ENCODE measurements around the gene TMEM132D.
"Not testable (repeated sequence)": the region's sequence is repeated elsewhere in the genome, so short reads cannot be mapped to it uniquely, and the experiment has no call there.

The TMEM132D gene

DNA sequence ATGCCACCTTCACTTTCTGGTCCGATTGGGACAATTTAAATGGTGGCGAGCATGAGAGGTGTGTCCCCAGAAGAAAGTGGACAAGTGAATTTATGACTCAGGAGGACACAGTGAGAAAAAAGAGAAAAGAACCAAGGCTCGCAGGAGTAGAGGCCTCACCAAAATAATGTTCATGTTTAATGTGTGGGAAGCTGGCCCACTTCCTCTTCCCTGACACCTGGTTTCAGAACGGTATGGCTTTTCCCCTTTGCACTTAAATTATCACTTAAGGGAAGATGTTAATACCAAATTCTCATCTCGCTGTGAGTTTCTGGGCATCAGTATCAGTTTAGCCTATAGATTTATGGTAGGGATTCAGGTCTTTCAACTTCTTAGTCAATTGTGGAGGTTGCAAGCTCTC, 824.1 kb downstream of the TMEM132D start:
- FAIRE-seq = no peak

DNA sequence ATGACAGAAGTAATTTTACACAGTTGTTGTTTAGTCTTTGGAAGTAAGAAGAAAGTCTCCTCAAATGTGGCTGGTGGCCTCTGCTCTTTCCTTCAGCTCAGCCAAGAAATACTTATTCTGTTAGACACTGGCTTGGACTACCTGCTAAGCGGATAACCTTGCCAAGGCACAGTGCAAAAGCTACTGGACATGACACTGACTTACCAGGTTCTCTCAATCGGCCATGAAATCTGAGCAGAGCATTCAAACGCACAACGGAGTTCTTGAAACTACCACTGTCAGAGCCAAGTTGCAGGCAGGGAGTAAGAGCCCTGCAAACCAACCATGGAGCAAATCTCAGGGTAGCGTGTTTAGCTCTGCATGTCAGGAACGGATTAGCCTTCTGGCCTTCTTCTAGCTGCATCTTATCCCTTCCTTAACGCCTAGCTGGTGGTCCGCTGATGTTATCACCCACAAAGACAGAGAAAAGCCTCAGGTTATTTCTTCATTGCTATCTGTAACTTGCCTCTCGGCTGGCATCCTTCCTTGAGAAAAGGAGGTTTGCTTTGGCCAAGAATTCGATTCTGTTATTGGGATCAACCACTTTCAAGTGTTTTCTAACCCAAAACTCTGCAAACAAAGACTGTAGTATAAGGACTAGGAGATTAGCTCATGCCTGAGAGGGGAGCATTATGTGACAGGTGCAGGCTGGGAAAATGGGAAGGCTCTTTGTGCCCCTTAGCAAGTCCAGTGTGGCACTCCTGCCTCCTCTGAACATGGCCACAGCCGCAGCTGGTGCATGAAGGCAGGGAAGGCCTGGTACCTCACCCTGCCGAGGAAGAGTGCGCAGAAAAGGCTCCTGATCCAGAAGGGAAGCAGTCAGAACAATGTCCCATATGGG, 827.1 kb downstream of the TMEM132D start:
- no peak for FAIRE-seq

DNA sequence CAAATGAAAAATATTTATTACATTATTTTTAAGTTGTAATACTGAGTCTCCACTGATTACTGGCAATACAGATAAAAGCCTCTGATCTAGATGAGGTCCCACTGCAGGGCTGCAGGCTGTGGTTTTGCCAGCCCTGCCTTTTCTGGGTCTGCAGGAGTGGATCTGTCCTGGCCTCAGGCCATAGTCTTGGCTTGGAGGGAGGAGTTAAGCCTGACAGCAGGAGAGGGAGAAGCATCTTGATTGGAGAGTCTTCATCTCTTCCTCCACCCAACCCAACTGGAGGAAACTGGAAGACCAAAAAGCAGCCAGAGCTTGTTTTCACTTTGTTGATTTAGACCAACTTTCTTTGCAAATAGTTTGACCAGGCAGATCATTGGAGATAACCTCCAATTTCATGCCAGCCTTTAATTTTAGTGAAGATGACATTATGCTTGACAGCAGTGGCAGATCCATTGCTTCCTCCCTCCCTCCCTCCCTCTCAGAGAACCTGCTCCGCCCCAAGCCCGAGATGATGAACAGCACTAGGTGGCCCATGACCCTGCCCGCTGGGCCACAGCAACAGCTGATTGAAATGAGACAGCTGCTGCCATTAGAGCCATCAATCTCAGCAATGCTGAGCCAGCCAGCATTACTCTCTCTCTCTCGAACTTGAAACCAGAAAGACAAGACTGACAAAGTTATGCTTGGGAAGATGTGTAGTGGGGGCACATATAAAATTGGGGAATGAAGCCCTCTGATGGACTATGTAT, 828.2 kb downstream of the TMEM132D start:
- no peak for FAIRE-seq

DNA sequence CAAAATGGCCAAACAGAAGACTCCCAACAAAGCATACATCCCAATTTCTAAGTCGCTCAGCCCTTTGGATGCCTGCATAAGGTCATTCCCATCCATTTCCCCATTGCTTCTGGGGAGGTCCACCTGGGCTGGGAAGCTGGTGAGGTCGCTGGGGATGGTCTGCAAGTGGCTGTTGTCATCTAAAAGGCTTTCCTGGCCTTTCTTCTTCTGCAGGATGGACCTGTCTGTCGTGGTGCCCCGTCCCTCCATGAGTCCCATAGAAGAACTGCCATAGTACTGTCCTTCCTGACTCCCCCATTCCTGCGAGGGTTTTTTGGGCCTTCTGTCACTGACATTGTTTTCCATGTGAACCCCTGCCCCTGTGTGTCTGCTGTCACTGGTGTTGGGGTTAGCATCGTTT, 829.4 kb downstream of the TMEM132D start:
- no peak for FAIRE-seq

DNA sequence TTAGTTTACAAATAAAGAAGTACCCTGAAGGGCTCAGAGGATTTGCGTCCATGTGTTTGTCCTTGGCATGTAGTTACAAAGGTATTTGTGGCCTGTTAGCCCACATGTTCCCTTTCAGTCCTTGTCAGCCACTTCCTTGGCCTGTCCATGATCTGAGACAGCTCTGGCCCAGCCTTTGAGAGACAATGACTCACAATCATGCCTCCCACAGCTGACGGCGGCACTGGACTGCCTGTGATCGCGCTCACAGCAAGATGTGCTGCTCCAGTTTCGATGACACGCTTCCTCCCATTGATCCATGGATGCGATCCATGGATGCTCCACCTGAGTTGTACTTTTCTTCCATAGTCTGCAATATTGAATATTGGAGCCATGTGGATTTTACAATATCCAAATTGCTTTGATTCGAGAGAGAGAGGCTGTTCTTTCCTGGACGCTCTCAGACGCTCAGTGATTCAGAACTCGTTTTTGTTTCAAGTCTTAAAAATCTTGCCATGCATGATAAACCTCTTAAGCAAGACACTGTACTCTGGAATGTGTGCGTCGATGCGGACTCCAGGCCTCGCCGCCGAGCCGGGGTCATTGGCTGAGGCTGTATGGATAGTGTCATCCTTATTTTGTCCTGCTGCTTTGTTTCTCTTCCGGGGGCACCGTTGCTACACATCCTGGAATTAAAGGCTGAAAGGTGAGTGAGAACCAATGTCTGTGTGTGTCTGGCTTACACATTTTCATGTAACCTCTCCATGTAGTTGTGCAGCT, 830.5 kb downstream of the TMEM132D start:
- FAIRE-seq = no peak

DNA sequence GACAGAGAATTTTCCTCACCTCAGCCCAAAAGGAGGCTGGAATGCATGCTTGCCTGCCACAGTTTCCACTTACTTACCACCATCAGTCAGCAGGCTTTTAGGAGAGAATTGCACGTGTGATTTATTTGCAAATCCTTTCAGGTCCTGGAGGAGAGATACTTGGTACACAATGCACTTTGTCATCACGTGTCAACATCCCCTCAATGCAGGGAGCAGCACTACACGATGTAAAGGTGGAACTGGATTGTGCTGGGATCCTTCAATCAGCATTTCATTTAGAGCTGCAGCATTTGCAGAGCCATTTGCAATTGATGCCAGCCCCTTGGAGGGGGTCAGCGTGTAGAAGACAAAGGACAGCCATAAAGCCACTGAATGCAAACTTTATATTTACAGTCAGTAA, 832.5 kb downstream of the TMEM132D start:
- no peak for FAIRE-seq

DNA sequence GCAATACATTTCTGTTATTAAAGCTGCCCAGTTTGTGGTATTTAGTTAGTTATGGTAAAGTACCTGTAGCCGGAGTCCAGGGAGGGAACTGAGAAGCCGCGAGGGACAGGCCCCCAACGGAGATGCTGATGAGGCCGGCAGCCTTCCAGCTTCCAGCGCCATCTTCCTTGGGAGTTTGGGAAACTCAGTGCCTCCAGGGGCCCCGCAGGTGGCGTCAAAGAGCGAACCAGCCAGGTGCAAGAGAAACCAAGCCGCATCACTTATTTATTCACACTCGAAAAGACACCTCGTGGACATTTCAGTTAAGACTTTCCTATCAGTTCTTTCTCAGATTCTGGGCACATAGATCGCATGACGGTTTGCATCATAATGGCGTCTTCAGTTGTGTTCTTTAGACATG, 833.9 kb downstream of the TMEM132D start:
- FAIRE-seq = no peak

DNA sequence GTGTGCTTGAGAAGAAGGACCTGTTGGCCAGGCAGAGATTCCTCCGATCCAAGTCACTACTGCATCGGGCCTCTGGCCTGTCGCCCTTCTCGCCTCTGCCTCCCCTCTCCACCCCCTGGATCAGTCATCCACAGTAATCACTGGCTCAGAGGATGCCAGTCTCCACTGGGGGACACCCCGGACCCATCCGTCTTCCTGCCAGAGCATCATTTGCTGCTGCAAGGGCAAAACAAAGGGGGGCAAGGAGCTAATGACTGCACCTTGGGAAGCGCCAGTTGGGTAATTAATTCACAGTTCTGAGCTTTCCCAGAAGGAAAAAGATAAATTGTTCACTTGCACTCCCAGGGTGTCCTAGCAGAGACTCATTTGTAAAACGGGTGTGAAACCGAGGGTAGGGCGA, 835.1 kb downstream of the TMEM132D start:
- no peak for FAIRE-seq

DNA sequence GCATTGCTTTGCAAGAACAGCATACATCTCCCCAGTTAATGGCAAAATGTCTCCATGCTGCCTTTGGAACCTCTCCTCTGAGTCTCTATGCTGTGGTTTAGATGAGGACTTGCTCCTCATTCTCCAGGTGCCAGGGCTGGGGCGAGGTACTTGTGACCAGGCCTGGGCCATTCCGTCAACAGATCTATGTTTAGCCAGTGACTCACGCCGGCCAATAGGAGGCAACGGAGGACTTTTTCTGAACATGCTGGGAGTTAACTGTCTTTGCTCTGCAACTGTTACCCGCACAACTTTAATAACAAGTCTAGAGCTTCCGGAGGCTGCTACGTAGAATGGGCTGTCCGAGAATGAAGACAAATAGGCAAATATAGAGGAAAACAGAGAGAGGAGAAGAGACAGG, 836.3 kb downstream of the TMEM132D start:
- no peak for FAIRE-seq

DNA sequence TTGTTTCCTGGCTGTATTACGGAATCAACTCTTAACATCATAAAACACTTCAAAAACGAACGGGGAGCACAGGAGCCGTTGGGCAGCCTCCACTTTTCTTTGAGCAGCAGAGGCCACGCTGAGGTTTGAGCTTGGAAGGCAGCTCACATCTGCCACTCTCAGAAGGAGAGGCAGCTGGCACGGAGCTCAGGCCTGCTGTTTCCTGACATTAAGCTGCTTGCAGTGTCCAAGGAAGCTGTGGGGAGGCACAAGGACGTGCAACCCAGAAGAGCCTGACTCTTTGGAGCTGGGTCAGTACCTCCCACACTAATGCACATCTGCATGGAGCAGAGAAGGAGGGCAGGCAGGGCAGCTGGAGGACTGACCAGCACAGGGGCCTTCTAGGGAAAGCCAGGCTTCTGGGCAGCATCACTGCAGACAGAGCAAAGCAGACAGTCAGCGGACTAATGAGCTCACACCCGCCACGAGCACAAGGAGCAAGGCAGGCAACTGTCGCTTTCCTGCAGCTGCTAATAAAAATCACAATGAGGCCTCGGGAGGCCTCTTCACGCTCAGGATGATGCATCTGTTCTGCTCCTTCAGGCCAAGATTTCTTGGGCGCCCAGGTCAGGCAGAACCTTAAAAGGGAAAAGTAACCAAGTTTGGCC, 839.5 kb downstream of the TMEM132D start:
- no peak for FAIRE-seq

DNA sequence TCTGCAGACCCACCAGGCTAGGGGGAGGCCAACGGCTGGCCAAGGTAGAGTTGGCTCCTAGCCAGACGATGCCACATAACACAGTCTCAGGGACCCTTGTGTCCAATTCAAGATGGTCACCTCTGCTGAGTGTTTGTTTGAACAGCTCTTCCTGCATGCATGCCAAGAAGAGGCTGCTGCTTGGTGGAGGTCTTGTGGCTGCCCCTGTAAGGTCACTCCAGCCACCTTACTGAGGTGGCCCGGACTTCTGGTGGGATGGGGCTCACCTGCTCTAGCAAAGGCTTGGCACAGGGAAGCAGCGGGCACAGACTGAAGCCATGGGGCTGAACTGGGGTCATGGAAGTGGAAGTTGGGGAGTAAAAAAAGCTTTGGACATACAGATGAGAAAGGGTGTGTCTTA, 840.2 kb downstream of the TMEM132D start:
- no peak for FAIRE-seq

DNA sequence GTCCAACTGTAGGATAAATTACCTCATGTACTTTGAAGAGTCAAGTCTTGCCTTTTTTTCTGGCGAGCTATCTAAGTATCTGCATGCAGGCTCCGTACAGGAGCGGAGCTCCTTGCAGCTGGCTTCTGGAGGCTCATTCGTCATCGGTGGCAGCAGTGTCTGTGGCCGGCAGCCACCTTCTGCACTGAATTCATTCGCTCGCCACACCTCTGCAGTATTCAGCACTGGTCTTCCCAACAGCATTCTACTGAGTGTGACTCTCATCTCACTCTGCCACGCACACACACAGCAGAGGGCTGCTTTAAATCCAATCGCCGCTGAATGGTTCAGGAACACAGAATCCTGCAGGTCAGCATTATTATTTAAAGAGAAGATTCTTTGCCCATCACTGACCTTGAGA, 850.6 kb downstream of the TMEM132D start:
- no peak for FAIRE-seq

DNA sequence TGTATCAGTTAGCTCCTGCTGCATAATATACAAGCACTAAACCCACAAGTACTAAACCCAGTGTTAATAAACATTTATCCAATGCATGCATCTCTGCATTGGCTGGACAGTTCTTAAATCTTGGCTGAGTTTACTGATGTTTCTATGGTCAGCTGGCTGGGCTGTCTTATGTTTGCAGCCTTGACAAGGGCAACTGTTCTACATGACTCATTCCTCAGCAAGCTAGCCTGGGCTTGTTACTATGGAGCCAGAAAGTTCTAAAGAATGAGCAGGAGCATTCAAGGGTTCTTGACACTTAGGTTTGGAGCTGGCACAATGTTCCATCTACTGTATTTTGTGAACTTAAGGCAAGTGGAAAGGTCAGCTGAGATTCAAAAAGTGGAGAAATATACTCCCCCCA, 851.5 kb downstream of the TMEM132D start:
- no peak for FAIRE-seq

DNA sequence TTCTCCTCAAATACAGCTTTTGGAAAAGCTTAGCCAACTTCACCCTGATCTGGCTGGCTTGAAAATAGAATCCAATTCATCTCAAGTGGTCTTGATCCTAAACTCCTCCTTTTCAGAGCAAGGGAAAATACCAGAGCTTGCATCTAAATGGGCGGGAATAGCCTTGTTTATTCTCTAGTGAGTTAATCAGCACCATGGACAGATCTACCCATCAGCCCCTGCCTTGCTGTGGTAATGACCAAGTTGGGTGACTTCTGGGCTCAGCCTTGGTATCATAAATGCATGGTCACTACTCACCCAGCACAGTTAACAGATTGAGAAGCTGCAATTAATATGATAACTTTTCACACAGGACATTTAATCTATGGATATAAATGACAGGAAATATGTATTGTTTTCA, 853.9 kb downstream of the TMEM132D start:
- no peak for FAIRE-seq

DNA sequence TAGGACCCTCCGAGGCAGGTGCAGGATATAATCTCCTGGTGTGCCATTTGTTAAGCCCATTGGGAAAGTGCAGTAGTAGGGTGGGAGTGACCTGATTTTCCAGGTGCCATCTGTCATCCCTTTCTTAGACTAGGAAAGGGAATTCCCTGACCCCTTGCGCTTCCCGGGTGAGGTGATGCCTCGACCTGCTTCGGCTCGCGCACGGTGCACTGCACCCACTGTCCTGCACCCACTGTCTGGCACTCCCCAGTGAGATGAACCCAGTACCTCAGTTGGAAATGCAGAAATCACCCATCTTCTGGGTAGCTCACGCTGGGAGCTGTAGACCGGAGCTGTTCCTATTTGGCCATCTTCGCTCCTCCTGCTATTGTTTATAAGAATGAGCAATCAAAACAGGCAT, 860.5 kb downstream of the TMEM132D start:
- FAIRE-seq = not testable (repeated sequence)

DNA sequence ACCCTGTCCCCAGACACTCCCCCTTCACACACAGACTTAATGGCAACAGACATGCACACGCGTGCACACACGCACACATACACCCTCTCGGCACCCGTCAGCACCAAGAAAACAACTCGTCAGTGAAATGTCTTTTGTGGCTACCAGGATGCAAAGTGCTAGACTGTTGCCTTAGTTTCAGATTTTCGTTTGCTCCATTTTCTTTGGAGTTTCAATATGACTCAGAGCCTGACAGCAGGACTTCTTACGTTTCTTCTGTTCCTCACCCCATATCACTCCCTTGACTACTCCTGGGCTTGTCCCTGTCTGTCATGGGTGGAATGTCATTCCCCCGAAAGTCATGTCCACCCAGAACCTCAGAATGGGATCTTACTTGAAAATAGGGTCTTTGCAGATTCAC, 867.7 kb downstream of the TMEM132D start:
- no peak for FAIRE-seq

DNA sequence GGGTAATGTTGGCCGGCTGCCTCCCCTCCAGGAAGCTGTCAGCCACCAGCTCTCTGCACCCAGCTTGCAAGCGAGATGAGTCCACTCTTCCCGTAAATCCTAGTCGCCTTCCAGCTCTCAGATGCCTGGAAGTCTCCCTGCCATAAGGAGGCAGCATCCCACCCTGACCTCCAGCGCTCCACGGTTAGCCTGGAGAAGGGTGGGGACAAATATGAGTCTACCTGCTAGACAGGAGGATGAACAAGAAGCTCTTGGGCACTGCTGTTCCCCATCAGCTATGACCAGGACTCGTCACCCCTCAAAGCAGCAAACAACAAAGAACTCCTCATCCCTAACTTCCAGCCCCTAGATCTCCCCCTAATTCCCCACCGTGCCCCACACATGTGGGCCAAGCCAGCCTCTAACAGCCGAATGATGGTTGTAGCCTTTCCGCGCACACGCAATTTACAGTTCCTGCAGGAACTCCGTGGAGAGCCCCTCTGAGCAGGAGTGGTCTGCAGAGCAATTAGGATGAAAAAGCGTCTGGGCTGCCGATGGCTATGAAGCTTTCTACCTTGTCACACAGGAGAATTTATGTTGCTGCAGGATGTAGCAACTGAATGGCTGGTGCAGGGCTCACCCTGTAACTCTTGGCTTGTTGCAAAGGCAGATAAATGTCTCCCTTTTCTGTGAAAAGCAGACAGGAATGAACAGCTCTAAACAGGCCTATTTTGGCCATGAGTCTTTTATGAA, 869.1 kb downstream of the TMEM132D start:
- FAIRE-seq = no peak

DNA sequence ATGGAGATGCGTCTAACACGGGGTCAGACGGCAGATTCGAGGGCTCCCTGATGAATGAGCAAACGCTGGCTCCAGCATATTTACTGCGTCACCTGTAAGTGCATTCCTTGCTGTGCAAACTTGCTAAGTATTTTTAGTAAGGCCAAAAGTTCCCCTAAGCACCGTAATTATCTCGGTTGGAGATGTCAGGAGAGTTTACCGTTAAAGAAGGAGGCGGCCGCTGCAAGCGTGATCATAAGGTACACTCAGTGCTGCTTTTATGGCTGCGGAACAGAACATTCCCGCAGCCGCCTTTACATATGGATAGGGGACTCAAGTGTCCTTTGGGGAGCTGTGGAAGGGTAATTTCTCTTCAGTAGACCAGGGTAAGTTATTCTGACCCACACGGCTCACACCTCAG, 875.0 kb downstream of the TMEM132D start:
- FAIRE-seq = no peak

DNA sequence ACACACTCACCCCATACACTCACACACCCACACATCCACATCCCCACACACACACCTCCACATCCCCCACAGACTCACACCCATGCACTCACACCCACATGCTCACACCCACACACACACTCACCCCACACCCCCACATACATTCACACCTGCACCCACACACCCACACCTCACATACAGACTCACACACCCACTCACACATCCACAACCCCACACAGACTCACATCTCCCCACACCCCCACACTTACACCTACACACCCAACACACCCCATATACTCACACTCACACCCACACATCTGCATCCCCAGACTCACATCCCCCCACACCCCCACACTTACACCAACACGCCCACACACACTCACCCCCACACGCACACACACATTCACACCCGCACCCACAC, 878.8 kb downstream of the TMEM132D start:
- FAIRE-seq = no peak

Measured in G401.6 (cell line).